Astrocyte (in vitro differentiated cells and primary cell): ENCODE data around the gene HDX. TPM values are rescaled to one million over a fixed set of nuclear protein-coding genes. Genes with fewer than 3 reads are reported as not detected.
"Not testable (repeated sequence)": the region's sequence is repeated elsewhere in the genome, so short reads cannot be mapped to it uniquely, and the experiment has no call there.

ENCODE experiments used
- DNase-seq: peaks from one replicate; pipeline ENCODE4 v3.0.0-alpha.2; 2010; ENCODE audit warnings: low read depth
- FAIRE-seq: peaks from 2 replicates; lab custom pipeline; 2011; peaks lifted over from hg19 to GRCh38; lab: Jason Lieb, UNC
- H2AFZ ChIP-seq: 2 replicates; pipeline ENCODE4 v1.6.0; 2012; ENCODE audit warnings: low read depth, low read length, inconsistent platforms
- H3K27ac ChIP-seq: 2 replicates; pipeline ENCODE4 v1.5.1; 2011; ENCODE audit warnings: low read depth, low read length, inconsistent platforms
- H3K27me3 ChIP-seq: 2 replicates; pipeline ENCODE4 v1.6.0; 2011; ENCODE audit warnings: low read length, inconsistent platforms; ENCODE audit not compliant: insufficient read depth
- H3K36me3 ChIP-seq: 2 replicates; pipeline ENCODE4 v1.5.1; 2011; ENCODE audit warnings: low read length, inconsistent platforms; ENCODE audit not compliant: insufficient read depth
- H3K4me1 ChIP-seq: 2 replicates; pipeline ENCODE4 v1.5.1; 2011; ENCODE audit warnings: low read length, inconsistent platforms; ENCODE audit not compliant: insufficient read depth
- H3K4me2 ChIP-seq: 2 replicates; pipeline ENCODE4 v1.6.0; 2012; ENCODE audit warnings: low read length, inconsistent platforms
- H3K4me3 ChIP-seq: 2 replicates; pipeline ENCODE4 v1.5.1; 2011; ENCODE audit warnings: low read depth, mild to moderate bottlenecking, low read length, inconsistent platforms; ENCODE audit not compliant: insufficient read depth
- H3K79me2 ChIP-seq: 2 replicates; pipeline ENCODE4 v1.6.0; 2012; ENCODE audit warnings: mild to moderate bottlenecking, low read length, inconsistent platforms; ENCODE audit not compliant: insufficient read depth
- H3K9ac ChIP-seq: 2 replicates; pipeline ENCODE4 v1.6.0; 2012; ENCODE audit warnings: mild to moderate bottlenecking, low read length, inconsistent platforms
- H3K9me3 ChIP-seq: 2 replicates; pipeline ENCODE4 v1.5.1; 2012; ENCODE audit warnings: low read depth, mild to moderate bottlenecking, low read length, inconsistent platforms; ENCODE audit not compliant: insufficient read depth
- H4K20me1 ChIP-seq: 2 replicates; pipeline ENCODE4 v1.6.0; 2012; ENCODE audit warnings: low read length, inconsistent platforms; ENCODE audit not compliant: insufficient read depth
- H3K27ac Mint-ChIP-seq: one replicate; pipeline ENCODE4 v1.8.0; 2021; ENCODE audit warnings: mild to moderate bottlenecking, mixed read lengths; ENCODE audit not compliant: unreplicated experiment
- H3K27me3 Mint-ChIP-seq: one replicate; pipeline ENCODE4 v1.8.0; 2021; ENCODE audit warnings: low read depth, mixed read lengths; ENCODE audit not compliant: unreplicated experiment
- H3K36me3 Mint-ChIP-seq: one replicate; pipeline ENCODE4 v1.8.0; 2021; ENCODE audit warnings: low read depth, mixed read lengths; ENCODE audit not compliant: unreplicated experiment
- H3K4me1 Mint-ChIP-seq: one replicate; pipeline ENCODE4 v1.8.0; 2021; ENCODE audit warnings: low read depth, mixed read lengths; ENCODE audit not compliant: unreplicated experiment
- H3K4me3 Mint-ChIP-seq: one replicate; pipeline ENCODE4 v1.8.0; 2021; ENCODE audit warnings: mild to moderate bottlenecking, moderate library complexity, mixed read lengths; ENCODE audit not compliant: unreplicated experiment
- H3K9me3 Mint-ChIP-seq: one replicate; pipeline ENCODE4 v1.8.0; 2021; ENCODE audit warnings: mild to moderate bottlenecking, mixed read lengths; ENCODE audit not compliant: unreplicated experiment
- CTCF ChIP-seq: IDR thresholded peaks from 2 replicates; pipeline ENCODE4 v1.5.1; 2011; ENCODE audit warnings: low read depth, mild to moderate bottlenecking, inconsistent platforms, low read length, moderate library complexity; ENCODE audit not compliant: insufficient read depth
- EZH2 ChIP-seq: IDR thresholded peaks from 2 replicates; pipeline ENCODE4 v1.6.1; 2012; ENCODE audit warnings: mild to moderate bottlenecking, low read length, inconsistent platforms; ENCODE audit not compliant: insufficient read depth
- total RNA-seq: library from RNA; stranded (reverse); gene quantifications from 2 replicates; pipeline ENCODE4 v1.2.1, GENCODE V29; 2021

HDX gene
- total RNA-seq, 1 donor from 2014 or later = 9.9 TPM

- Histone ChIP-seq H3K27me3 (no peaks in the 10 kb centered on the region), H3K36me3 (no peaks in the 10 kb centered on the region), H3K4me3 (no peak overlapping the region), H3K4me2 (no peak overlapping the region), H3K9me3 (no peaks in the 10 kb centered on the region), H4K20me1 (no peaks in the 10 kb centered on the region), H2AFZ (no peak overlapping the region), H3K27ac (no peak overlapping the region), H3K4me1 (no peaks in the 10 kb centered on the region), H3K9ac (no peak overlapping the region), H3K79me2 (no peaks in the 10 kb centered on the region)
- DNase-seq (no peak), FAIRE-seq (peak; percentile 26)
- Mint-ChIP-seq H3K9me3 (no peaks in the 10 kb centered on the region), H3K4me1 (no peaks in the 10 kb centered on the region), H3K27me3 (no peaks in the 10 kb centered on the region), H3K4me3 (no peak overlapping the region), H3K36me3 (no peaks in the 10 kb centered on the region), H3K27ac (no peak overlapping the region)
- TF ChIP-seq EZH2 (no peak), CTCF (no peak)
Measured at GRCh38 chrX:84318661-84319060, 183.6 kb downstream of the HDX start.

GRCh38 chrX:84315946-84316345, 186.3 kb downstream of the HDX start:
- not testable (repeated sequence) for H3K9ac ChIP-seq, H3K27me3 Mint-ChIP-seq, H3K4me1 ChIP-seq, H3K9me3 Mint-ChIP-seq, FAIRE-seq, H3K4me1 Mint-ChIP-seq, H3K36me3 ChIP-seq, H3K4me3 Mint-ChIP-seq, H2AFZ ChIP-seq, H3K27me3 ChIP-seq, H3K27ac ChIP-seq, H3K4me2 ChIP-seq, H3K79me2 ChIP-seq, H3K27ac Mint-ChIP-seq, H3K36me3 Mint-ChIP-seq, H3K9me3 ChIP-seq, DNase-seq, H3K4me3 ChIP-seq, H4K20me1 ChIP-seq
